ENCODE measurements around the gene HACD3. TPM values are rescaled to one million over a fixed set of nuclear protein-coding genes. Genes with fewer than 3 reads are reported as not detected.
A peak's percentile ranks its signal among the peaks of the same experiment; 100 is the strongest.

Gene HACD3
- total and polyA plus RNA-seq, 2 of the 13 experiments (the other 11 are each of a cell fraction or from before 2014, with no cell fraction given), result 73.6 to 161 TPM

DNA sequence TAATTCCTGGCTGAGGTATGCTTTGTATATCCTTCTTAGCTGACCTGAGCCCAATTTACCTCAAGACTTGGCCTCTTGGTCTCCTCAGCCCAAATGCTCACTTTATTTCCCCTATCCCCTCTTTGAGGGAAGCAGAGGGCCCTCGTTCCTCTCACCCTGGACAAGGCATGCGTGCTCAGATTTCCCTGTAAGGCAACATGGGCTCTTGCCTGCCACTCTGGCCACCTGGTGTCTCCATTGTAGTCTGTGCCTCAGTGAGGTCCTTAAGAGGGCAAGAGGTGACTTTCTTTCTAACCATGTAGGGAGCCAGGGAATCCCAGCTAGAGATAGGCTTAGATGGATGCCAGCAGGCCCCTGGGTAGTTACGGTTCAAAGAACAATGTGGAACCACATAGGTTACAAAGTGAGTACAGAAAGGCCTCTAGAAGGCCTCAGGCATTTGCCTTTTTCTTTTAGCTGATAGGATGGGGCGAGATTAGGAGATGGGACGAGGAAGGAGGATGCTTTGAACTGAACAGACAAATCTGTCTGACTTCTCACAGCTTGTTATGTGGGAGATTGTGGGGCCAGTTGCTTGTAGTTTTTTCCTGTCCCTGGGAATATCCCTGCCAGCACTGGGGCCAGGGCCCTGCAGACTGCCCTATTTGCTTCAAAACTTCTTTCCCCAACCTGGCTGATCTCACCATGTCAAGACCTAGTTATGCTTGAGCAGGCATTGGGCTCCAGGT lies 81.8 kb downstream of the HACD3 start (continued):
- no peak; the same call in 1 of the 2 replicates for TF ChIP-seq ZNF563 (CRISPR knock-in tag; IDR thresholded peaks at IDR 0.05)
- no peak for TF ChIP-seq RARA (CRISPR knock-in tag; IDR thresholded peaks at IDR 0.05)
- TF ChIP-seq MTA3 (CRISPR knock-in tag; IDR thresholded peaks at IDR 0.05), result no peak
- TF ChIP-seq, protein P1, sequence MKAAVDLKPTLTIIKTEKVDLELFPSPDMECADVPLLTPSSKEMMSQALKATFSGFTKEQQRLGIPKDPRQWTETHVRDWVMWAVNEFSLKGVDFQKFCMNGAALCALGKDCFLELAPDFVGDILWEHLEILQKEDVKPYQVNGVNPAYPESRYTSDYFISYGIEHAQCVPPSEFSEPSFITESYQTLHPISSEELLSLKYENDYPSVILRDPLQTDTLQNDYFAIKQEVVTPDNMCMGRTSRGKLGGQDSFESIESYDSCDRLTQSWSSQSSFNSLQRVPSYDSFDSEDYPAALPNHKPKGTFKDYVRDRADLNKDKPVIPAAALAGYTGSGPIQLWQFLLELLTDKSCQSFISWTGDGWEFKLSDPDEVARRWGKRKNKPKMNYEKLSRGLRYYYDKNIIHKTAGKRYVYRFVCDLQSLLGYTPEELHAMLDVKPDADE (CRISPR knock-in tag; IDR thresholded peaks at IDR 0.05), result no peak
- TF ChIP-seq, protein P2, sequence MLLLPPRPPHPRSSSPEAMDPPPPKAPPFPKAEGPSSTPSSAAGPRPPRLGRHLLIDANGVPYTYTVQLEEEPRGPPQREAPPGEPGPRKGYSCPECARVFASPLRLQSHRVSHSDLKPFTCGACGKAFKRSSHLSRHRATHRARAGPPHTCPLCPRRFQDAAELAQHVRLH (CRISPR knock-in tag; IDR thresholded peaks at IDR 0.05; ENCODE audit: borderline replicate concordance, low read depth), result peak; percentile 21; the same call in 1 of the 2 replicates
- TF ChIP-seq IKZF1 (IDR thresholded peaks at IDR 0.05), result no peak
- TF ChIP-seq SETDB1 (CRISPR knock-in tag; IDR thresholded peaks at IDR 0.05; ENCODE audit: borderline replicate concordance), result no peak
- 0 out of 2 replicates have a peak, but pooled peaks have one; percentile 15 for TF ChIP-seq ELF4 (CRISPR knock-in tag; IDR thresholded peaks at IDR 0.05; ENCODE audit: borderline replicate concordance)
- TF ChIP-seq POLR2A (IDR thresholded peaks at IDR 0.05; ENCODE audit: insufficient read depth in 1 of 2, low read depth in 2 of 2, low read length in 2 of 2), result peak in 1 of 2 experiments; percentile 50; a peak in 2 of 4 replicates
- TF ChIP-seq HOXD1 (CRISPR knock-in tag; IDR thresholded peaks at IDR 0.05), result 0 out of 2 replicates have a peak, but pooled peaks have one; percentile 12
- TF ChIP-seq GPN1 (CRISPR knock-in tag; IDR thresholded peaks at IDR 0.05; ENCODE audit: borderline replicate concordance), result no peak
- TF ChIP-seq MEF2D (CRISPR knock-in tag; IDR thresholded peaks at IDR 0.05), result no peak
- no peak for TF ChIP-seq PAX8 (CRISPR knock-in tag; IDR thresholded peaks at IDR 0.05; ENCODE audit: borderline replicate concordance)
- TF ChIP-seq, protein P3, sequence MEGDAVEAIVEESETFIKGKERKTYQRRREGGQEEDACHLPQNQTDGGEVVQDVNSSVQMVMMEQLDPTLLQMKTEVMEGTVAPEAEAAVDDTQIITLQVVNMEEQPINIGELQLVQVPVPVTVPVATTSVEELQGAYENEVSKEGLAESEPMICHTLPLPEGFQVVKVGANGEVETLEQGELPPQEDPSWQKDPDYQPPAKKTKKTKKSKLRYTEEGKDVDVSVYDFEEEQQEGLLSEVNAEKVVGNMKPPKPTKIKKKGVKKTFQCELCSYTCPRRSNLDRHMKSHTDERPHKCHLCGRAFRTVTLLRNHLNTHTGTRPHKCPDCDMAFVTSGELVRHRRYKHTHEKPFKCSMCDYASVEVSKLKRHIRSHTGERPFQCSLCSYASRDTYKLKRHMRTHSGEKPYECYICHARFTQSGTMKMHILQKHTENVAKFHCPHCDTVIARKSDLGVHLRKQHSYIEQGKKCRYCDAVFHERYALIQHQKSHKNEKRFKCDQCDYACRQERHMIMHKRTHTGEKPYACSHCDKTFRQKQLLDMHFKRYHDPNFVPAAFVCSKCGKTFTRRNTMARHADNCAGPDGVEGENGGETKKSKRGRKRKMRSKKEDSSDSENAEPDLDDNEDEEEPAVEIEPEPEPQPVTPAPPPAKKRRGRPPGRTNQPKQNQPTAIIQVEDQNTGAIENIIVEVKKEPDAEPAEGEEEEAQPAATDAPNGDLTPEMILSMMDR (CRISPR knock-in tag; IDR thresholded peaks at IDR 0.05), result peak; percentile 37; the same call in 1 of the 2 replicates
- 0 out of 2 replicates have a peak, but pooled peaks have one; percentile 9 for TF ChIP-seq ZNF772 (CRISPR knock-in tag; IDR thresholded peaks at IDR 0.05)
- no peak for TF ChIP-seq NPAS2 (CRISPR knock-in tag; IDR thresholded peaks at IDR 0.05; ENCODE audit: borderline replicate concordance)
- TF ChIP-seq, protein P4, sequence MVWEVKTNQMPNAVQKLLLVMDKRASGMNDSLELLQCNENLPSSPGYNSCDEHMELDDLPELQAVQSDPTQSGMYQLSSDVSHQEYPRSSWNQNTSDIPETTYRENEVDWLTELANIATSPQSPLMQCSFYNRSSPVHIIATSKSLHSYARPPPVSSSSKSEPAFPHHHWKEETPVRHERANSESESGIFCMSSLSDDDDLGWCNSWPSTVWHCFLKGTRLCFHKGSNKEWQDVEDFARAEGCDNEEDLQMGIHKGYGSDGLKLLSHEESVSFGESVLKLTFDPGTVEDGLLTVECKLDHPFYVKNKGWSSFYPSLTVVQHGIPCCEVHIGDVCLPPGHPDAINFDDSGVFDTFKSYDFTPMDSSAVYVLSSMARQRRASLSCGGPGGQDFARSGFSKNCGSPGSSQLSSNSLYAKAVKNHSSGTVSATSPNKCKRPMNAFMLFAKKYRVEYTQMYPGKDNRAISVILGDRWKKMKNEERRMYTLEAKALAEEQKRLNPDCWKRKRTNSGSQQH (CRISPR knock-in tag; IDR thresholded peaks at IDR 0.05; ENCODE audit: low read depth), result 0 out of 2 replicates have a peak, but pooled peaks have one; percentile 15
- TF ChIP-seq, protein P5, sequence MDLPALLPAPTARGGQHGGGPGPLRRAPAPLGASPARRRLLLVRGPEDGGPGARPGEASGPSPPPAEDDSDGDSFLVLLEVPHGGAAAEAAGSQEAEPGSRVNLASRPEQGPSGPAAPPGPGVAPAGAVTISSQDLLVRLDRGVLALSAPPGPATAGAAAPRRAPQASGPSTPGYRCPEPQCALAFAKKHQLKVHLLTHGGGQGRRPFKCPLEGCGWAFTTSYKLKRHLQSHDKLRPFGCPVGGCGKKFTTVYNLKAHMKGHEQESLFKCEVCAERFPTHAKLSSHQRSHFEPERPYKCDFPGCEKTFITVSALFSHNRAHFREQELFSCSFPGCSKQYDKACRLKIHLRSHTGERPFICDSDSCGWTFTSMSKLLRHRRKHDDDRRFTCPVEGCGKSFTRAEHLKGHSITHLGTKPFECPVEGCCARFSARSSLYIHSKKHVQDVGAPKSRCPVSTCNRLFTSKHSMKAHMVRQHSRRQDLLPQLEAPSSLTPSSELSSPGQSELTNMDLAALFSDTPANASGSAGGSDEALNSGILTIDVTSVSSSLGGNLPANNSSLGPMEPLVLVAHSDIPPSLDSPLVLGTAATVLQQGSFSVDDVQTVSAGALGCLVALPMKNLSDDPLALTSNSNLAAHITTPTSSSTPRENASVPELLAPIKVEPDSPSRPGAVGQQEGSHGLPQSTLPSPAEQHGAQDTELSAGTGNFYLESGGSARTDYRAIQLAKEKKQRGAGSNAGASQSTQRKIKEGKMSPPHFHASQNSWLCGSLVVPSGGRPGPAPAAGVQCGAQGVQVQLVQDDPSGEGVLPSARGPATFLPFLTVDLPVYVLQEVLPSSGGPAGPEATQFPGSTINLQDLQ (CRISPR knock-in tag; IDR thresholded peaks at IDR 0.05), result no peak
- peak; percentile 61; the same call in 1 of the 2 replicates for TF ChIP-seq ZFP41 (CRISPR knock-in tag; IDR thresholded peaks at IDR 0.05; ENCODE audit: borderline replicate concordance)
- no peak for TF ChIP-seq ZNF790 (CRISPR knock-in tag; IDR thresholded peaks at IDR 0.05; ENCODE audit: borderline replicate concordance)
- TF ChIP-seq, protein P6, sequence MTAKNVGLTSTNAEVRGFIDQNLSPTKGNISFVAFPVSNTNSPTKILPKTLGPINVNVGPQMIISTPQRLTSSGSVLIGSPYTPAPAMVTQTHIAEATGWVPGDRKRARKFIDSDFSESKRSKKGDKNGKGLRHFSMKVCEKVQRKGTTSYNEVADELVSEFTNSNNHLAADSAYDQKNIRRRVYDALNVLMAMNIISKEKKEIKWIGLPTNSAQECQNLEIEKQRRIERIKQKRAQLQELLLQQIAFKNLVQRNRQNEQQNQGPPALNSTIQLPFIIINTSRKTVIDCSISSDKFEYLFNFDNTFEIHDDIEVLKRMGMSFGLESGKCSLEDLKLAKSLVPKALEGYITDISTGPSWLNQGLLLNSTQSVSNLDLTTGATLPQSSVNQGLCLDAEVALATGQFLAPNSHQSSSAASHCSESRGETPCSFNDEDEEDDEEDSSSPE (CRISPR knock-in tag; IDR thresholded peaks at IDR 0.05), result peak; percentile 20; the same call in 1 of the 2 replicates

Data from HepG2 (cell line).